H1 (cell line): ENCODE measurements around the gene TGFBRAP1.

Experiments
- BCL11A ChIP-seq, 2 experiments: IDR thresholded peaks; one replicate each; pipeline ENCODE4 v1.6.1; 2011; ENCODE audit warnings: low read depth in 2 of 2, low read length in 2 of 2, mild to moderate bottlenecking in 2 of 2
- EGR1 ChIP-seq: IDR thresholded peaks from 2 replicates; pipeline ENCODE4 v1.6.1; 2011; ENCODE audit warnings: low read depth, low read length, borderline replicate concordance
- EZH2 ChIP-seq: fragments of 200-600 bp; sonication (generic); IDR thresholded peaks from 2 replicates; pipeline ENCODE4 v1.7.1; 2012; ENCODE audit warnings: low read depth, mild to moderate bottlenecking, moderate library complexity, low read length, inconsistent platforms; ENCODE audit not compliant: severe bottlenecking
- JUND ChIP-seq: IDR thresholded peaks from 2 replicates; pipeline ENCODE4 v1.6.1; 2011; ENCODE audit warnings: mild to moderate bottlenecking, improper control_type of control experiment, low read length
- POLR2A ChIP-seq, 2 experiments: IDR thresholded peaks; 1 replicate in 1 of 2; 2 replicates in 1 of 2; pipeline ENCODE4 v1.6.1; 2011; ENCODE audit warnings: low read depth in 2 of 2, low read length in 2 of 2, mild to moderate bottlenecking in 2 of 2; ENCODE audit errors: control extremely low read depth in 1 of 2
- SIN3A ChIP-seq, 2 experiments: IDR thresholded peaks in 1 of 2; conservative IDR thresholded peaks in 1 of 2; 2 replicates each; pipeline ENCODE4 v1.6.1; 2011 to 2012; ENCODE audit warnings: low read length in 2 of 2, improper control_type of control experiment in 1 of 2, low read depth in 1 of 2, mild to moderate bottlenecking in 1 of 2

GRCh38 chr2:105321875-105322646 is 7.5 kb downstream of the TGFBRAP1 start:
- TF ChIP-seq SIN3A (conservative IDR thresholded peaks at IDR 0.05 in 1 of 2, IDR thresholded peaks at IDR 0.05 in 1 of 2; ENCODE audit: low read depth in 1 of 2, low read length in 2 of 2) (no peak), JUND (no peak), POLR2A (IDR thresholded peaks at IDR 0.05; ENCODE audit: control extremely low read depth in 1 of 2, low read depth in 2 of 2, low read length in 2 of 2) (no peak), EZH2 (no peak), EGR1 (no peak), BCL11A (IDR thresholded peaks at IDR 0.05; ENCODE audit: low read depth in 2 of 2, low read length in 2 of 2) (no peak)
